ENCODE results near the gene LY6G5B. TPM values are rescaled to one million over a fixed set of nuclear protein-coding genes. Genes with fewer than 3 reads are reported as not detected.

Gene LY6G5B
- total RNA-seq, 2 donors from 2014 or later = 9.6 to 24.3 TPM

- Histone ChIP-seq H3K27me3 (replicated peaks; ENCODE audit: insufficient read depth) (no peaks in the 10 kb centered on the region), H3K4me3 (no peak within 1 kb of the TSS), H3K27ac (no peak within 1 kb of the TSS), H3K4me1 (ENCODE audit: control insufficient read depth in 1 of 2, low read depth in 2 of 2) (no peaks in the 10 kb centered on the region), H3K9me3 (no peaks in the 10 kb centered on the region), H3K36me3 (no peaks in the 10 kb centered on the region)
- DNase-seq (ENCODE audit: low spot score) = no peak
- no peak for TF ChIP-seq CTCF (IDR thresholded peaks at IDR 0.05)
- no peak for ATAC-seq (ENCODE audit: insufficient number of reproducible peaks, low FRiP score, low read depth)
Observed at GRCh38 chr6:31715022-31715958, 45.5 kb downstream of the LY6G5B start, which contains the start of gene LY6G6D. LY6G6D (plus strand) TSS chr6:31715348; CDS start chr6:31715356, 8 bp downstream.

- ATAC-seq (ENCODE audit: insufficient number of reproducible peaks, low FRiP score, low read depth) (no peak), DNase-seq (ENCODE audit: low spot score) (no peak)
- H3K9me3 ChIP-seq = no peaks in the 10 kb centered on the region
- no peaks in the 10 kb centered on the region for H3K4me1 ChIP-seq (ENCODE audit: control insufficient read depth in 1 of 2, low read depth in 2 of 2)
- no peak for TF ChIP-seq CTCF (IDR thresholded peaks at IDR 0.05)
- no peaks in the 10 kb centered on the region for H3K36me3 ChIP-seq
- H3K4me3 ChIP-seq = no peak overlapping the region
- no peak overlapping the region for H3K27ac ChIP-seq
- no peaks in the 10 kb centered on the region for H3K27me3 ChIP-seq (replicated peaks; ENCODE audit: insufficient read depth)
Observed at GRCh38 chr6:31717499-31718222, 47.9 kb downstream of the LY6G5B start.

GRCh38 chr6:31718265-31718664, 48.5 kb downstream of the LY6G5B start:
- no peak for TF ChIP-seq CTCF (IDR thresholded peaks at IDR 0.05)
- Histone ChIP-seq H3K27ac (no peak overlapping the region), H3K4me1 (ENCODE audit: control insufficient read depth in 1 of 2, low read depth in 2 of 2) (no peaks in the 10 kb centered on the region), H3K9me3 (no peaks in the 10 kb centered on the region), H3K27me3 (replicated peaks; ENCODE audit: insufficient read depth) (no peaks in the 10 kb centered on the region), H3K4me3 (no peak overlapping the region), H3K36me3 (no peaks in the 10 kb centered on the region)
- ATAC-seq (ENCODE audit: insufficient number of reproducible peaks, low FRiP score, low read depth) (no peak), DNase-seq (ENCODE audit: low spot score) (no peak)

- ATAC-seq (ENCODE audit: insufficient number of reproducible peaks, low FRiP score, low read depth) (no peak), DNase-seq (ENCODE audit: low spot score) (no peak)
- TF ChIP-seq CTCF (IDR thresholded peaks at IDR 0.05) = no peak
- Histone ChIP-seq H3K9me3 (no peaks in the 10 kb centered on the region), H3K4me3 (no peak overlapping the region), H3K4me1 (ENCODE audit: control insufficient read depth in 1 of 2, low read depth in 2 of 2) (no peaks in the 10 kb centered on the region), H3K27ac (no peak overlapping the region), H3K36me3 (no peaks in the 10 kb centered on the region), H3K27me3 (replicated peaks; ENCODE audit: insufficient read depth) (no peaks in the 10 kb centered on the region)
Observed at GRCh38 chr6:31719001-31719400, 49.2 kb downstream of the LY6G5B start.

GRCh38 chr6:31720196-31720770, 50.5 kb downstream of the LY6G5B start:
- no peak for DNase-seq (ENCODE audit: low spot score)
- Histone ChIP-seq H3K27ac (no peak overlapping the region), H3K27me3 (replicated peaks; ENCODE audit: insufficient read depth) (no peaks in the 10 kb centered on the region), H3K36me3 (no peaks in the 10 kb centered on the region), H3K4me3 (no peak overlapping the region), H3K4me1 (ENCODE audit: control insufficient read depth in 1 of 2, low read depth in 2 of 2) (no peaks in the 10 kb centered on the region), H3K9me3 (no peaks in the 10 kb centered on the region)
- no peak for ATAC-seq (ENCODE audit: insufficient number of reproducible peaks, low FRiP score, low read depth)
- no peak for TF ChIP-seq CTCF (IDR thresholded peaks at IDR 0.05)
